Activated T-helper 17 cell treated with anti-CD3 and anti-CD28 coated beads, Interleukin-2, amount 50 U/mL, for 72 hours (primary cell): ENCODE results near the gene TGFBR3L. TPM values are rescaled to one million over a fixed set of nuclear protein-coding genes. Genes with fewer than 3 reads are reported as not detected.

Experiments
- ATAC-seq: fragments of 150-1000 bp; cut with Tn5 transposase; replicated peaks from 2 replicates; pipeline ENCODE4 v1.10.0; 2021; ENCODE audit warnings: mild to moderate bottlenecking, moderate library complexity
- H3K27ac Mint-ChIP-seq: one replicate; pipeline ENCODE4 v1.8.0; 2022; ENCODE audit warnings: mixed read lengths
- H3K27me3 Mint-ChIP-seq: one replicate; pipeline ENCODE4 v1.8.0; 2022; ENCODE audit warnings: mixed read lengths
- H3K36me3 Mint-ChIP-seq: one replicate; pipeline ENCODE4 v1.8.0; 2022; ENCODE audit warnings: low read depth, mild to moderate bottlenecking, mixed read lengths
- H3K4me1 Mint-ChIP-seq: one replicate; pipeline ENCODE4 v1.8.0; 2022; ENCODE audit warnings: mixed read lengths
- H3K4me3 Mint-ChIP-seq: one replicate; pipeline ENCODE4 v1.8.0; 2022; ENCODE audit warnings: mild to moderate bottlenecking, mixed read lengths
- H3K9me3 Mint-ChIP-seq: one replicate; pipeline ENCODE4 v1.8.0; 2022; ENCODE audit warnings: mixed read lengths
- total RNA-seq, 2 donors: library from RNA; stranded (reverse); gene quantifications; one replicate each; pipeline ENCODE4 v1.2.3, GENCODE V29; 2022

TGFBR3L gene
- total RNA-seq, 2 donors from 2014 or later = 3.7 to 7.6 TPM

DNA sequence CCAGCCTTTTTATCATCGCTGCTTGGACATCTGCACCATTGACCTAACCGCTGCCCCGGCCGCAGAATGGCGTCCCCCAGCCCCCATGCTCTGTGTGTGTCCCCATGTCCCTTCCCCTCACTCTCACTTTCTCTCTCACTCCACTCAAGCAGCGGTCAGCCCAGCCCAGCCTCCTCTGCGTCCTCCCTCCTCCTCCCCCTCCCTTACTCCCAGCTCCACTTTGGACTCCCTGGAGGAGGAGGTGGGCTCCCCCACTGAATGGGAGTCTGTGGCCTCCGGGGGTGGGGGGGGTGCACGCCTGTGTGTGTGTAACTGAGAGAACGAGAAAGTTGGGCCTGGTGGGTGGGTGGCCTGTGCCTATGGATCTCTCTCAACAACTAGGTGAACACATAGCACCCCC is 8.8 kb upstream of the TGFBR3L start:
- no peak for ATAC-seq
- H3K36me3 Mint-ChIP-seq = peaks cover 32% of the 10 kb centered on the region
- H3K9me3 Mint-ChIP-seq = no peaks in the 10 kb centered on the region
- H3K4me1 Mint-ChIP-seq = peaks cover 7% of the 10 kb centered on the region
- peak overlapping the region; percentile 95 for H3K4me3 Mint-ChIP-seq
- H3K27me3 Mint-ChIP-seq = no peaks in the 10 kb centered on the region
- H3K27ac Mint-ChIP-seq = peak overlapping the region; percentile 91

DNA sequence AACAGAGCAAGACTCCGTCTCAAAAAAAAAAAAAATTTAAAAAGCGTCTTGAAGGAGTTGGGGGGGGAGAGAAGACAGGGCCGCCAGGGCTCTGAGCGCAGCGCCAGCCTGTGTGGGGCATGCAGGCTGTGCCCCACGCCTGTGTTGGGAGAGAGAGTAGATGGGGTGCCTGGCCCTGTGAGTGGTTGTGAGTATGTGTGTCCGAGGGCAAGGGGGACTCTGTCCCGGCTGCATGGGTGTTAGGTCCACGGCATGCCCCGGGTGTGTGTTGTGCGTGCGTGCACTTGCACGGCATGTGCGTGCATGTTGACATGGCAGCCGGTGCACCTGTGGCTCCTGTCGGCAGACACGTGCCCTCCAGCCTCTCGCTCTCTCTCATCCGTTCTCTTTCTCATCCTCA is 7.5 kb upstream of the TGFBR3L start:
- H3K27me3 Mint-ChIP-seq = no peaks in the 10 kb centered on the region
- H3K36me3 Mint-ChIP-seq = peaks cover 43% of the 10 kb centered on the region
- ATAC-seq = no peak
- H3K4me3 Mint-ChIP-seq = no peak overlapping the region
- no peak overlapping the region for H3K27ac Mint-ChIP-seq
- no peaks in the 10 kb centered on the region for H3K9me3 Mint-ChIP-seq
- peaks cover 7% of the 10 kb centered on the region for H3K4me1 Mint-ChIP-seq

DNA sequence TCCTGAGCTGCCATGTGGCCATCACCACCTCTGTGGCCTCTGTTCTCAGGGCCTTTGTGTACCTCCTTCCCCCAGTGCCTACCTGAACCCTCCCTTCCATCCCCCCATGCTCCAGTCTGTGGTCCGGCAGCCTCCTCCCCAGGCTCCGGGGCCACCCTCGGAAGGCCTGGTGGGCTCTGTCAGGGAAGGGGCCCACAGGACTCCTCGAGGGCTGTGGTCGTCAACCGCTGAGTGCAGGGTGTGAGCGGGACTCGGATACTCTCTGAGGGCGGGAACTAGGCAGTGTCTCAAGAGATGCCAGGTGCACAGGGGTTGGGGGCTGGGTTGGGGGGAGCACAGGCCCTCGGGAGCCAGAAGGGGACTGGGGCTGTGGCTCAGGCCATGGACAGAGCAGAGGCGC is 7.1 kb upstream of the TGFBR3L start:
- Mint-ChIP-seq H3K36me3 (peaks cover 46% of the 10 kb centered on the region), H3K27ac (no peak overlapping the region), H3K4me1 (peaks cover 7% of the 10 kb centered on the region), H3K27me3 (no peaks in the 10 kb centered on the region), H3K9me3 (no peaks in the 10 kb centered on the region), H3K4me3 (no peak overlapping the region)
- no peak for ATAC-seq

DNA sequence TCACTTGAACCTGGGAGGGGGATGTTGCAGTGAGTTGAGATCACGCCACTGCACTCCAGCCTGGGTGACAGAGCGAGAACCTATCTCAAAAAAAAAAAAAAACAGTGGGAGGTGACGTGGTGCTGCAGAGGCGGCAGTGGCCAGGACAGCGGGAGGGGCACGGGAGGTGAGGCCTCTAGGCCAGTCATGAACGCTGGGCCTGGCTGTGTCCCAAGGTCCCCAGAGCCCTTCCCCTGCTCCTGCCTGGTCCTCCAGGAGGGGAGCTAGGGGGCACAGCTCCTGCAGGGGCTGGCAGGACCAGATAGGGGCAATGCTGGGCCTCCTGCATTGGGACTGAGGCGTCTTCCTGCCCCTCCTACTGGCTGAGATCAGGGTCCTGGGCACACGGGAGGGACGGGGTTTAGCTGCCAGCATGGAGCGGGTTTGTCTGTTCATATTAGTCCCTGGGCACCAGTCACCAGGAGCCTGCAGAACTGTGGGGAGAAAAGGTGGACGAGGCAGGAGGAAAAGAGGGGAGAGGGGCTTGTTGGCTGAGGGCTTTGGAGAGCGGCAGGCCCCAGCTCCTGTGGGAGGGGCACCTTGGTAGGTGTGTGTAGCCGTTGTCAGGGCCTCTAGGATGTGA is 6.4 kb upstream of the TGFBR3L start:
- no peak overlapping the region for H3K27ac Mint-ChIP-seq
- ATAC-seq = no peak
- H3K4me3 Mint-ChIP-seq = no peak overlapping the region
- no peaks in the 10 kb centered on the region for H3K27me3 Mint-ChIP-seq
- peaks cover 49% of the 10 kb centered on the region for H3K36me3 Mint-ChIP-seq
- no peaks in the 10 kb centered on the region for H3K9me3 Mint-ChIP-seq
- peaks cover 7% of the 10 kb centered on the region for H3K4me1 Mint-ChIP-seq

DNA sequence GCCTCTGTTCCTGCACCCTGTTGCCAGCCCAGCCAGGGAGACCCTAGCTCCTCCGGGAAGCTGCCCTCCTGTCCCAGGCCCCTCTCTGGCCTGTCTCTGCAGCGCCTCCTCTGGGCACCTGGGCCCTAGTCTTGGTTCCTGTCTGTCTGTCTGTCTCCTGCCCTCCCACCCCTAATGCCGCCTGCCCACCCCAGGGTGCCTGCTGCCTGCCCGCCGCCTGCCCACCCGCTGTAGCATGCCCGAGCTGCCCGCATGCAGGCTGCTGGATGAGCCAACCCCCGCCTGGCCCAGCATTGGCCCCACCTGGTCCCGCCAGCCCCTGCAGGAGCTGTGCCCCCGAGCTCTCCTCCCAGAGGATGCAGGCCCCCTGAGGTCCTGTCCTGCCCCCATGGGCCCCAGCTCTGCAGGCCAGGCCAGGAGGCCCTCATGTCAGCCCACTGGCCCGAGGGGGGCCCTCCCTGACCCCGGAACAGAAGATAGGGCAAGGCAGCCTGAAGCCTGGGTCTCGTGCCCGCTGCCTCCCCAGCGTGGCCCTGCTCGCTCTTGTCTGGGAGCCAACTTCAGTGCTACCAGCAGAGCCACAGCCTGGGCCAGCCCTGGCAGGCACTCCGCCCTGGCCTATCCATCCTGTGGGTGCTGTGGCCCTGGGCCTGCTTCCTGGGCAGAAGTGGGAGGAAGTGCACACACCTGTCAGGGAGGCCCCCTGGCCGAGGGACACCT is 5.7 kb upstream of the TGFBR3L start:
- no peak overlapping the region for H3K4me3 Mint-ChIP-seq
- H3K27me3 Mint-ChIP-seq = no peaks in the 10 kb centered on the region
- H3K36me3 Mint-ChIP-seq = peaks cover 43% of the 10 kb centered on the region
- no peak overlapping the region for H3K27ac Mint-ChIP-seq
- no peaks in the 10 kb centered on the region for H3K9me3 Mint-ChIP-seq
- no peak for ATAC-seq
- peaks cover 7% of the 10 kb centered on the region for H3K4me1 Mint-ChIP-seq

DNA sequence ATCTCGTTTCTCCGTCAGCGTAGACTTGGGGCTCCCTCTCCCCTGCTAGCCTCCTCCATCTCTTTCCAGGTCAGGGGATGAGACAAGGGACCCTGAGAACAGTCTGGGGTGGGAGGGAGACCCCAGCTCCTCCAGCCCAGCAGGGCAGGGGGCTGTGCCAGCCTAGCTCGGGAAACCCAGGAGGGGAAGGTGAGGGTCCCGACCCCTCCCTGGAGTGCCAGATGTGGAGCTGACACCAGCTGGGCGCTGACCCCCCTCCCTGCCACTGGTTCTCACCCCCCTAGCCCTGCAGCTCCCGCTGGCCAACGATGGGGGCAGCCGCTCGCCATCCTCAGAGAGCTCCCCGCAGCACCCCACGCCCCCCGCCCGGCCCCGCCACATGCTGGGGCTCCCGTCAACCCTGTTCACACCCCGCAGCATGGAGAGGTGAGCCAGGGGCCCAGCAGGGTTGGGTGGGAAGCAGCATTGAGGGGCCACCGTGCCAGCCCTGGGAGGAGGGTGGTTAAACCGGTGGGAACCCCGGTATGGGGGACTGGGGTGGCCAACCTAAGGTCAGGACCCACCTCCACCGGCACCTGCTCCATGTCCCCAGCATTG is 5.1 kb upstream of the TGFBR3L start:
- no peak for ATAC-seq
- no peak overlapping the region for H3K4me3 Mint-ChIP-seq
- no peaks in the 10 kb centered on the region for H3K27me3 Mint-ChIP-seq
- H3K9me3 Mint-ChIP-seq = no peaks in the 10 kb centered on the region
- peaks cover 39% of the 10 kb centered on the region for H3K36me3 Mint-ChIP-seq
- no peak overlapping the region for H3K27ac Mint-ChIP-seq
- peaks cover 6% of the 10 kb centered on the region for H3K4me1 Mint-ChIP-seq

DNA sequence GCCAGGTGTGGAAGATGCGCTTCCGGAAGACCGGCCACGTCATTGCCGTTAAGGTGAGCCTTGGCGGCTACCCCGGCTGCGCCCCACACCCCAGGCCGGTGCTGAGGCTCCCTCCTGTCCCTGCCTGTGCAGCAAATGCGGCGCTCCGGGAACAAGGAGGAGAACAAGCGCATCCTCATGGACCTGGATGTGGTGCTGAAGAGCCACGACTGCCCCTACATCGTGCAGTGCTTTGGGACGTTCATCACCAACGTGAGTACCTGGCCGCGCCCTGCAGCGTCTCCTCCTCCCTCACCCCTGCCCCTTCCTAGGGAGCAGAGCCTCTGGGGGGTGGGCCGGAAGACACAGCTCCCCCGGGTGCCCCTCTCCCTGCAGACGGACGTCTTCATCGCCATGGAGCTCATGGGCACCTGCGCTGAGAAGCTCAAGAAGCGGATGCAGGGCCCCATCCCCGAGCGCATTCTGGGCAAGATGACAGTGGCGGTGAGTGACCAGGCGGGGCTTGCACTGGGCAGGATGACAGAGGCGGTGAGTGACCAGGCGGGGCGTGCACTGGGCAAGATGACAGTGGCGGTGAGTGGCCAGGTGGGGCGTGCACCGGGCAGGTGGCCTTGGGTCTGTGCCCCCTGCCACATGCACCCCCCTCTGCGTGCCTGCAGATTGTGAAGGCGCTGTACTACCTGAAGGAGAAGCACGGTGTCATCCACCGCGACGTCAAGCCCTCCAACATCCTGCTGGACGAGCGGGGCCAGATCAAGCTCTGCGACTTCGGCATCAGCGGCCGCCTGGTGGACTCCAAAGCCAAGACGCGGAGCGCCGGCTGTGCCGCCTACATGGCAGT is 4.1 kb upstream of the TGFBR3L start:
- Mint-ChIP-seq H3K9me3 (no peaks in the 10 kb centered on the region), H3K27ac (no peak overlapping the region), H3K4me1 (no peaks in the 10 kb centered on the region), H3K27me3 (peaks cover 2% of the 10 kb centered on the region), H3K4me3 (no peak overlapping the region), H3K36me3 (peaks cover 29% of the 10 kb centered on the region)
- no peak for ATAC-seq

DNA sequence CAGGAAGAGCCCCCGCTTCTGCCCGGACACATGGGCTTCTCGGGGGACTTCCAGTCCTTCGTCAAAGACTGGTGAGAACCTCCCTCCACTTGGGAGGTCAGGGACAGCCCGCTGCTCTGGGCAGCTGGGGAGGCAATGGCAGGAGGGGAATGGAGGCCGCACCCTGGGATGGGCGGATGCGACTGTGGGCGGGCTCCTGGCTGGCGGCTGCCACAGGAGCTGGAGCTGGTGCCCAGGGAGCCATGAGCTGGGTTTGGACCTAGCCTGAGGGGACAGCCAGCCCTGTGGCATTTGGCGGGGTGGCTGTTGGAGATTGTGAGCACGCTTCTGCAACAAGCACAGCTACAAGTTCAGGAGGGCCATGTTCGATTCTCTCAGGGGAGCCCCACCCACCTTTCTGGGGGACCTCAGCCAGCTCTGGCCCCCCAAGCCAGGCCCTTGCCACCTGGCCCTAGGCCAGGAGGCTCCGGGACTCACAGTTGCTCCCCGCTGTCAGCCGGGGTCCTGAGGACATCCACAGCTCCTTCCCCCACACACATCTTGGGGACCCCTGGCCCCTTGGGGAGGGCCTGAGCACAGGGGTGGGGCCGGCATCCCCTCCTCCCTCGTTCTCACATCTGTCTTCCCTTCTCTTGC is 3.0 kb upstream of the TGFBR3L start:
- Mint-ChIP-seq H3K4me1 (no peaks in the 10 kb centered on the region), H3K4me3 (no peak overlapping the region), H3K9me3 (no peaks in the 10 kb centered on the region), H3K36me3 (peaks cover 20% of the 10 kb centered on the region), H3K27me3 (peaks cover 3% of the 10 kb centered on the region), H3K27ac (no peak overlapping the region)
- ATAC-seq = no peak

DNA sequence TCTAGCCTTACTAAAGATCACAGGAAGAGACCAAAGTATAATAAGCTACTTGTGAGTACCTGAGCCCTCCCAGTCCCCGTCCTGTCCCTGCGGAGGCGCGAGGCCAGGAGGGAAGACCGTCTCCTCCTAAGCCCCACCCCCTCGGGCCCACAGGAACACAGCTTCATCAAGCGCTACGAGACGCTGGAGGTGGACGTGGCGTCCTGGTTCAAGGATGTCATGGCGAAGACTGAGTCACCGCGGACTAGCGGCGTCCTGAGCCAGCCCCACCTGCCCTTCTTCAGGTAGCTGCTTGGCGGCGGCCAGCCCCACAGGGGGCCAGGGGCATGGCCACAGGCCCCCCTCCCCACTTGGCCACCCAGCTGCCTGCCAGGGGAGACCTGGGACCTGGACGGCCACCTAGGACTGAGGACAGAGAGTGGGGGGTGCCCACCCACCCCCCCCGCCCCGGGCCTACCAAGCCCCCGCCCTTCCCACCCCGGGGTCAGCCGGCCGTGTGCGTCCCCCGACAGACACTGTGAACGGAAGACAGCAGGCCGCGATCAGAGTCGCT is 2.4 kb upstream of the TGFBR3L start:
- peaks cover 3% of the 10 kb centered on the region for H3K27me3 Mint-ChIP-seq
- no peaks in the 10 kb centered on the region for H3K9me3 Mint-ChIP-seq
- no peaks in the 10 kb centered on the region for H3K4me1 Mint-ChIP-seq
- H3K27ac Mint-ChIP-seq = no peak overlapping the region
- ATAC-seq = no peak
- H3K36me3 Mint-ChIP-seq = peaks cover 20% of the 10 kb centered on the region
- no peak overlapping the region for H3K4me3 Mint-ChIP-seq

- Mint-ChIP-seq H3K4me3 (no peak overlapping the region), H3K27ac (no peak overlapping the region), H3K9me3 (no peaks in the 10 kb centered on the region), H3K36me3 (peaks cover 20% of the 10 kb centered on the region), H3K27me3 (peaks cover 3% of the 10 kb centered on the region), H3K4me1 (no peaks in the 10 kb centered on the region)
- no peak for ATAC-seq
These were observed 1.7 kb upstream of the TGFBR3L start for GRCh38 chr19:7912697-7913564.

DNA sequence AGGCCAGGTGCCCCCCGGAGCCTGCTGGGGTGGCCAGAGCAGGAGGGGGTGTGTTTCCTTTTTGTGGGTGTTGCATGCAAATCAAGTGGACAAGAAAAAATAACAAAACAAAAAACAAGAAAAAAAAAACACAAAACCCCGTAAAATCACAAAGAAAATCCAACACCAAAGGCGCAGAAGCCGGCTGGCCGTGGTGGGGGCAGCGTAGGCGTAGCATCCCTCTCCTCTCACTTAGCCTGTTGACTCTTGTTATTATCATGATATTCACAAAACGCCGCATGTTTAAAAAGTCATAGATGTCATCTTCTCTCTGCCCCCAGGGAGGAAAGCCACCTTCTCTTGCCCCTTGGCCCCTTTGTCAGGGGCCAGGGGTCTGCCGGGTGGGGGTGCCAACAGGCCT is 978 bp upstream of the TGFBR3L start:
- no peak overlapping the region for H3K4me3 Mint-ChIP-seq
- no peak for ATAC-seq
- peaks cover 3% of the 10 kb centered on the region for H3K27me3 Mint-ChIP-seq
- H3K36me3 Mint-ChIP-seq = peaks cover 20% of the 10 kb centered on the region
- no peaks in the 10 kb centered on the region for H3K9me3 Mint-ChIP-seq
- no peaks in the 10 kb centered on the region for H3K4me1 Mint-ChIP-seq
- no peak overlapping the region for H3K27ac Mint-ChIP-seq

DNA sequence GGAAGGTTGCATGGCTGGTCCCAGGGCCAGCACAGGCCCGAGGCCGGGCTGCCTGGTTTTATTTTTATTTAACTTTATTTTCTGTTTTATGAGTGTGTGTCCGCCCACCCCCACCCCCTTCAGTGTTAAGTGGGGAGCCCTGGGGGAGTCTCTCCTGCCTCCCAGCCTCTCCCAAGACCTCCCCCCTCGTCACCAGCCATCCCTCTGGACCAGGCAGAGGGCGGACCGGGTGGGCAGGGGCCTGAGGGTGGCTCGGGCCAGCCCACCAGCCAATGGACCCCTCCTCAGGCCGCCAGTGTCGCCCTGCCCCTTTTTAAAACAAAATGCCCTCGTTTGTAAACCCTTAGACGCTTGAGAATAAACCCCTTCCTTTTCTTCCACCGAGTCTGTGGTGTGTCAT is 531 bp upstream of the TGFBR3L start:
- H3K27me3 Mint-ChIP-seq = peaks cover 3% of the 10 kb centered on the region
- H3K36me3 Mint-ChIP-seq = peaks cover 20% of the 10 kb centered on the region
- H3K9me3 Mint-ChIP-seq = no peaks in the 10 kb centered on the region
- H3K4me1 Mint-ChIP-seq = no peaks in the 10 kb centered on the region
- no peak overlapping the region for H3K27ac Mint-ChIP-seq
- H3K4me3 Mint-ChIP-seq = no peak overlapping the region
- no peak for ATAC-seq
